ENCODE measurements around the gene HSBP1L1. TPM values are rescaled to one million over a fixed set of nuclear protein-coding genes. Genes with fewer than 3 reads are reported as not detected.

HSBP1L1 gene
- total RNA-seq, 3 donors from 2014 or later = 33.8 to 73.7 (median 68.4) TPM

- no peak for ATAC-seq
- intact Hi-C loops (cut with DNase I, micrococcal nuclease) = no loop called here
- peak in 2 of 3 donors; percentile 42 to 63 for DNase-seq
- Histone ChIP-seq H3K4me3 (no peak overlapping the region), H3K36me3 (ENCODE audit: low read depth) (no peaks in the 10 kb centered on the region), H3K9me3 (no peaks in the 10 kb centered on the region), H3K4me1 (ENCODE audit: low read depth) (peaks cover 50% of the 10 kb centered on the region)
- no peak for TF ChIP-seq CTCF (IDR thresholded peaks at IDR 0.05)
These were observed 1.4 kb upstream of the HSBP1L1 start for GRCh38 chr18:79962835-79963657.

GRCh38 chr18:79963658-79964329, 649 bp upstream of the HSBP1L1 start:
- intact Hi-C loops (cut with DNase I, micrococcal nuclease) = no loop called here

GRCh38 chr18:79965119-79965902, 868 bp downstream of the HSBP1L1 start:
- peak; percentile 67 for ATAC-seq
- H3K36me3 ChIP-seq (ENCODE audit: low read depth) = no peaks in the 10 kb centered on the region
- H3K4me1 ChIP-seq (ENCODE audit: low read depth) = peaks cover 37% of the 10 kb centered on the region
- intact Hi-C loops (cut with DNase I, micrococcal nuclease) = no loop called here
- H3K4me3 ChIP-seq = peak overlapping the region; percentile 63
- DNase-seq = peak; percentile 75 to 85 (median 81)
- no peaks in the 10 kb centered on the region for H3K9me3 ChIP-seq
- TF ChIP-seq CTCF (IDR thresholded peaks at IDR 0.05) = no peak

More at GRCh38 chr18:79963658-79964329, 649 bp upstream of the HSBP1L1 start:
- DNase-seq (peak; percentile 19 to 62 (median 60)), ATAC-seq (no peak)
- Histone ChIP-seq H3K4me1 (ENCODE audit: low read depth) (peaks cover 51% of the 10 kb centered on the region), H3K9me3 (no peaks in the 10 kb centered on the region), H3K4me3 (no peak overlapping the region), H3K36me3 (ENCODE audit: low read depth) (no peaks in the 10 kb centered on the region)
- TF ChIP-seq CTCF (IDR thresholded peaks at IDR 0.05) = no peak

GRCh38 chr18:79970419-79971133, 6.1 kb downstream of the HSBP1L1 start:
- DNase-seq (no peak), ATAC-seq (no peak)
- Histone ChIP-seq H3K36me3 (ENCODE audit: low read depth) (peaks cover 4% of the 10 kb centered on the region), H3K4me3 (no peak overlapping the region), H3K4me1 (ENCODE audit: low read depth) (peaks cover 16% of the 10 kb centered on the region), H3K9me3 (no peaks in the 10 kb centered on the region)
- no peak for TF ChIP-seq CTCF (IDR thresholded peaks at IDR 0.05)
- intact Hi-C loops (cut with DNase I, micrococcal nuclease) = no loop called here
